Measurements from ENCODE around the gene SPATA20. TPM values are rescaled to one million over a fixed set of nuclear protein-coding genes. Genes with fewer than 3 reads are reported as not detected.

Gene SPATA20
- total and polyA plus RNA-seq, 2 of the 8 experiments (the other 6 are each of a cell fraction or from before 2014, with no cell fraction given): 16.2 to 17.5 TPM

GRCh38 chr17:50564916-50565315 is 17.9 kb downstream of the SPATA20 start:
- POLR2A ChIA-PET (ENCODE audit: partially characterized antibody): interaction anchor here (1.0 to 1.9 kb wide), 4 partner anchors 8 to 95 kb away, joined by 3 to 6 read pairs (median 4); no protein-coding TSS in a partner anchor
- Histone ChIP-seq H3K9ac (replicated peaks in 1 of 4; ENCODE audit: extremely low read depth in 1 of 4, low read depth in 3 of 4, low read length in 3 of 4) (no peak overlapping the region), H2AK5ac (ENCODE audit: low read depth, low read length) (no peak overlapping the region), H3K79me2 (ENCODE audit: control insufficient read depth in 1 of 2, insufficient read depth in 2 of 2, low read length in 2 of 2) (no peaks in the 10 kb centered on the region), H3K79me1 (ENCODE audit: low read depth, low read length) (no peaks in the 10 kb centered on the region), H2BK20ac (ENCODE audit: low read length) (no peak overlapping the region), H3K23me2 (ENCODE audit: low read depth, low read length) (peaks cover 7% of the 10 kb centered on the region; the same call in 1 of the 2 replicates), H4K20me1 (replicated peaks in 1 of 2; ENCODE audit: control insufficient read depth in 1 of 2, insufficient read depth in 2 of 2, low read length in 2 of 2) (peaks cover 7 to 9% of the 10 kb centered on the region in 2 experiments), H3K27ac (ENCODE audit: low read depth, low read length) (no peak overlapping the region), H4K8ac (ENCODE audit: extremely low read depth, insufficient read depth, low read length) (no peak overlapping the region), H3K56ac (replicated peaks; ENCODE audit: insufficient read length, low read depth, low read length) (no peak overlapping the region), H2BK12ac (ENCODE audit: low read depth, low read length) (no peak overlapping the region), H2BK120ac (replicated peaks; ENCODE audit: low read depth, low read length) (no peak overlapping the region), H3K4me1 (replicated peaks in 1 of 4; ENCODE audit: control insufficient read depth in 3 of 4, insufficient read depth in 4 of 4, low read length in 3 of 4) (peaks cover 0 to 28% (median 18%) of the 10 kb centered on the region in 4 experiments; a peak in 6 of 7 replicates), H2AFZ (ENCODE audit: low read length) (no peak overlapping the region), H3K4ac (replicated peaks; ENCODE audit: insufficient read length, low read depth, low read length) (no peak overlapping the region), H4K5ac (ENCODE audit: insufficient read length, low read depth, low read length) (no peak overlapping the region), H3K4me3 (ENCODE audit: extremely low read depth in 1 of 4, insufficient read depth in 2 of 4, low read depth in 3 of 4, low read length in 4 of 4) (peak overlapping the region in 2 of 4 experiments; percentile 0 to 44; a peak in 2 of 8 replicates), H3K18ac (ENCODE audit: extremely low read depth, low read length) (no peak overlapping the region), H3K14ac (ENCODE audit: insufficient read length) (no peak overlapping the region), H3K9me3 (ENCODE audit: insufficient read depth in 2 of 2, low read depth in 1 of 2, low read length in 1 of 2) (no peaks in the 10 kb centered on the region), H3K36me3 (ENCODE audit: control insufficient read depth in 2 of 4, insufficient read depth in 4 of 4, low read length in 3 of 4) (no peaks in the 10 kb centered on the region), H2BK5ac (ENCODE audit: low read depth, low read length) (no peak overlapping the region), H4K91ac (replicated peaks; ENCODE audit: insufficient read length, low read length) (no peak overlapping the region), H3K27me3 (replicated peaks in 1 of 4; ENCODE audit: control insufficient read depth in 3 of 4, extremely low read depth in 1 of 4, insufficient read depth in 3 of 4, low read length in 3 of 4) (peaks cover 27 to 58% (median 54%) of the 10 kb centered on the region in 4 experiments), H2BK15ac (ENCODE audit: low read length) (no peak overlapping the region), H3K23ac (ENCODE audit: insufficient read length) (no peak overlapping the region), H3K4me2 (ENCODE audit: insufficient read depth in 1 of 2, low read depth in 2 of 2, low read length in 2 of 2) (peak overlapping the region; percentile 62 to 63; a peak in 3 of 4 replicates)
- WGBS, 2 experiments (ENCODE audit: extremely low coverage in 1 of 2, insufficient coverage in 1 of 2, insufficient read length in 1 of 2, insufficient replicate concordance in 2 of 2, low coverage in 1 of 2, low lambda C conversion rate in 2 of 2, missing lambda C conversion rate in 1 of 2): 47% methylated on average over 12 of the region's 19 CpGs; no CpG with 5 or more reads in 1 of the 2 experiments
- CTCF ChIA-PET (ENCODE audit: partially characterized antibody): interaction anchor here (1.4 to 7.2 kb wide), 5 partner anchors 14 to 66 kb away, joined by 3 to 89 read pairs (median 22); no protein-coding TSS in a partner anchor
- DNase-seq (ENCODE audit: low read depth in 1 of 2, low spot score in 2 of 2) (no peak), FAIRE-seq (no peak)
- no peak for TF ChIP-seq EZH2 (IDR thresholded peaks at IDR 0.05; ENCODE audit: low read depth, low read length, severe bottlenecking)
- TF ChIP-seq E2F6 (IDR thresholded peaks at IDR 0.05): no peak
- TF ChIP-seq HDAC2 (IDR thresholded peaks at IDR 0.05; ENCODE audit: borderline replicate concordance in 1 of 2, low read depth in 2 of 2, low read length in 2 of 2): no peak
- no peak for TF ChIP-seq CHD1 (IDR thresholded peaks at IDR 0.05; ENCODE audit: low read depth, low read length)
- TF ChIP-seq CBX5 (IDR thresholded peaks at IDR 0.05; ENCODE audit: low read depth, low read length): no peak
- TF ChIP-seq CREB1 (IDR thresholded peaks at IDR 0.05): no peak
- no peak for TF ChIP-seq FOSL1 (IDR thresholded peaks at IDR 0.05; ENCODE audit: insufficient read depth, low read depth, low read length)
- no peak for TF ChIP-seq SIRT6 (IDR thresholded peaks at IDR 0.05; ENCODE audit: low read length)
- TF ChIP-seq SIN3A (conservative IDR thresholded peaks at IDR 0.05 in 1 of 2, IDR thresholded peaks at IDR 0.05 in 1 of 2; ENCODE audit: low read depth in 1 of 2, low read length in 2 of 2): no peak
- TF ChIP-seq RBBP5 (IDR thresholded peaks at IDR 0.05; ENCODE audit: borderline replicate concordance, low read depth, low read length): no peak
- no peak for TF ChIP-seq SUZ12 (IDR thresholded peaks at IDR 0.05; ENCODE audit: low read length)
- no peak for TF ChIP-seq SIX5 (IDR thresholded peaks at IDR 0.05; ENCODE audit: low read depth, low read length)
- no peak for TF ChIP-seq SAP30 (IDR thresholded peaks at IDR 0.05; ENCODE audit: insufficient read depth, insufficient replicate concordance, low read length)
